ENCODE data around the gene ZNF654. TPM values are rescaled to one million over a fixed set of nuclear protein-coding genes. Genes with fewer than 3 reads are reported as not detected.

The ZNF654 gene
- total RNA-seq, 1 donor from 2014 or later, result 19.5 TPM

DNA sequence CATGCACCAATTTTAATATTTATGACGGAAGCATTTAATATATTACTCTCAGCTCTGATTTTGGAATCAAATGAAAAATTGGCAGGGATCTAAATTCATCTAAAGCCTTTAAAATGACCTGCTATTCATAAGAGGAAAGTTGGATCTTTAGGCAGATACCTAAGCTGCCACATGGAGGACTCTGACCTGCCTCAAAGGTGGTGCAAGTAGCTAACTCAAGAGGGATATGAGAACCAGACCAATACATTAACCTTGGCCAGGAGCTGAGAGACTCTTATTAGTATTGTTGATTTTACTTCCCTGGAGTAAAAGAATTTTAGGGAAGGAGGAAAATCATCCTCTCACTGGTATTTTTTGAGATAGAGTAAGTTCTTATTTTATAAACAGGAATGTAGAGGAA is 17.7 kb downstream of the ZNF654 start:
- TF ChIP-seq, protein P1, sequence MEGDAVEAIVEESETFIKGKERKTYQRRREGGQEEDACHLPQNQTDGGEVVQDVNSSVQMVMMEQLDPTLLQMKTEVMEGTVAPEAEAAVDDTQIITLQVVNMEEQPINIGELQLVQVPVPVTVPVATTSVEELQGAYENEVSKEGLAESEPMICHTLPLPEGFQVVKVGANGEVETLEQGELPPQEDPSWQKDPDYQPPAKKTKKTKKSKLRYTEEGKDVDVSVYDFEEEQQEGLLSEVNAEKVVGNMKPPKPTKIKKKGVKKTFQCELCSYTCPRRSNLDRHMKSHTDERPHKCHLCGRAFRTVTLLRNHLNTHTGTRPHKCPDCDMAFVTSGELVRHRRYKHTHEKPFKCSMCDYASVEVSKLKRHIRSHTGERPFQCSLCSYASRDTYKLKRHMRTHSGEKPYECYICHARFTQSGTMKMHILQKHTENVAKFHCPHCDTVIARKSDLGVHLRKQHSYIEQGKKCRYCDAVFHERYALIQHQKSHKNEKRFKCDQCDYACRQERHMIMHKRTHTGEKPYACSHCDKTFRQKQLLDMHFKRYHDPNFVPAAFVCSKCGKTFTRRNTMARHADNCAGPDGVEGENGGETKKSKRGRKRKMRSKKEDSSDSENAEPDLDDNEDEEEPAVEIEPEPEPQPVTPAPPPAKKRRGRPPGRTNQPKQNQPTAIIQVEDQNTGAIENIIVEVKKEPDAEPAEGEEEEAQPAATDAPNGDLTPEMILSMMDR (IDR thresholded peaks at IDR 0.05; ENCODE audit: unreplicated experiment), result no peak
- peaks cover 11% of the 10 kb centered on the region for H3K4me1 Mint-ChIP-seq (ENCODE audit: unreplicated experiment)
- H3K27ac Mint-ChIP-seq (ENCODE audit: unreplicated experiment), result no peak overlapping the region
- DNase-seq (ENCODE audit: low spot score), result no peak
- H3K27me3 Mint-ChIP-seq (ENCODE audit: unreplicated experiment), result no peaks in the 10 kb centered on the region
- H3K36me3 Mint-ChIP-seq (ENCODE audit: low read depth, unreplicated experiment), result peaks cover 2% of the 10 kb centered on the region
- H3K9me3 Mint-ChIP-seq (ENCODE audit: unreplicated experiment), result no peaks in the 10 kb centered on the region
- no peak overlapping the region for H3K4me3 Mint-ChIP-seq (ENCODE audit: unreplicated experiment)

GRCh38 chr3:88078932-88079331 is 19.9 kb downstream of the ZNF654 start:
- H3K9me3 Mint-ChIP-seq (ENCODE audit: unreplicated experiment), result no peaks in the 10 kb centered on the region
- H3K4me1 Mint-ChIP-seq (ENCODE audit: unreplicated experiment), result peaks cover 15% of the 10 kb centered on the region
- H3K27me3 Mint-ChIP-seq (ENCODE audit: unreplicated experiment), result no peaks in the 10 kb centered on the region
- no peak for DNase-seq (ENCODE audit: low spot score)
- H3K27ac Mint-ChIP-seq (ENCODE audit: unreplicated experiment), result no peak overlapping the region
- no peak overlapping the region for H3K4me3 Mint-ChIP-seq (ENCODE audit: unreplicated experiment)
- H3K36me3 Mint-ChIP-seq (ENCODE audit: low read depth, unreplicated experiment), result peaks cover 4% of the 10 kb centered on the region
- TF ChIP-seq, protein P1 (IDR thresholded peaks at IDR 0.05; ENCODE audit: unreplicated experiment), result no peak

- peaks cover 6% of the 10 kb centered on the region for H3K4me1 Mint-ChIP-seq (ENCODE audit: unreplicated experiment)
- H3K36me3 Mint-ChIP-seq (ENCODE audit: low read depth, unreplicated experiment), result peaks cover 4% of the 10 kb centered on the region
Observed at GRCh38 chr3:88082854-88083253, 23.8 kb downstream of the ZNF654 start.

DNA sequence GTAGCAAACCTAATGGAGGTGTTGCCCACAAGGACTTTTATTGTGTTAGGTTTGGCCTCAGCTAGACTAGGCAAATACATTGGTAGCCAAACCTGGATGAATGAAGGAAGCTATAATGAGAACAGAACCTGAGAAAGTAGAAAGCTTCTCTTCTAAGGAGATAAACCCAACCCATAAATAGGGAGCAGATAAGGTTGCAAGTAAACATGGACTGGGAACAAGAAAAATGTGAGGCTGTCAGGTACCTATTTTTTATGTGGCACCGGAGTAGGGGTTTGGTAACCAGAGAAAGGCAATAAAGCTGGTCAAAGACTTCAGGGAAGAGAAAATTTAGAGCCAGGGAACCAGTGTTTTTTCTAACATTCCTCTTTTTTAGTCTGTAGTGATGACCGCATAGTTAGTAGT is 25.0 kb downstream of the ZNF654 start:
- no peaks in the 10 kb centered on the region for H3K9me3 Mint-ChIP-seq (ENCODE audit: unreplicated experiment)
- no peak for DNase-seq (ENCODE audit: low spot score)
- H3K27me3 Mint-ChIP-seq (ENCODE audit: unreplicated experiment), result no peaks in the 10 kb centered on the region
- TF ChIP-seq, protein P1 (IDR thresholded peaks at IDR 0.05; ENCODE audit: unreplicated experiment), result no peak
- no peak overlapping the region for H3K27ac Mint-ChIP-seq (ENCODE audit: unreplicated experiment)
- H3K4me3 Mint-ChIP-seq (ENCODE audit: unreplicated experiment), result no peak overlapping the region
- H3K36me3 Mint-ChIP-seq (ENCODE audit: low read depth, unreplicated experiment), result peaks cover 7% of the 10 kb centered on the region
- H3K4me1 Mint-ChIP-seq (ENCODE audit: unreplicated experiment), result peaks cover 6% of the 10 kb centered on the region

More at GRCh38 chr3:88082854-88083253, 23.8 kb downstream of the ZNF654 start:
- Mint-ChIP-seq H3K27ac (ENCODE audit: unreplicated experiment) (no peak overlapping the region), H3K27me3 (ENCODE audit: unreplicated experiment) (no peaks in the 10 kb centered on the region), H3K9me3 (ENCODE audit: unreplicated experiment) (no peaks in the 10 kb centered on the region), H3K4me3 (ENCODE audit: unreplicated experiment) (no peak overlapping the region)
- TF ChIP-seq, protein P1 (IDR thresholded peaks at IDR 0.05; ENCODE audit: unreplicated experiment), result no peak
- no peak for DNase-seq (ENCODE audit: low spot score)

DNA sequence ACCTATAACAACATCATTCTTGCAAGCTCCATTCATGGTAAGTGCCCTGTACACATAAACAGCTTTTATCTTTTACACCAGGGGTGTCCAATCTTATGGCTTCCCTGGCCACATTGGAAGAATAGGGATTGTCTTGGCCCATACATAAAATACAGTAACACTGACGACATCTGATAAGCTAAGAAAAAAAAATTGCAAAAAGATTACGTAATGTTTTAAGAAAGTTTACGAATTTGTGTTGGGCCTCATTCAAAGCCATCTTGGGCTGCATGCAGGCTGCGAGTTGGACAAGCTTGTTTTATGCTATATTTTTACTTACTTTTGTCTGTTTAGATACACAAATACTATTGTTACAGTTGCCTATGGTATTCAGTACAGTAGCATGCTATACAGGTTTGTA is 31.6 kb downstream of the ZNF654 start:
- Mint-ChIP-seq H3K36me3 (ENCODE audit: low read depth, unreplicated experiment) (peaks cover 9% of the 10 kb centered on the region), H3K27me3 (ENCODE audit: unreplicated experiment) (no peaks in the 10 kb centered on the region), H3K27ac (ENCODE audit: unreplicated experiment) (no peak overlapping the region), H3K4me1 (ENCODE audit: unreplicated experiment) (no peaks in the 10 kb centered on the region), H3K4me3 (ENCODE audit: unreplicated experiment) (no peak overlapping the region), H3K9me3 (ENCODE audit: unreplicated experiment) (no peaks in the 10 kb centered on the region)
- TF ChIP-seq, protein P1 (IDR thresholded peaks at IDR 0.05; ENCODE audit: unreplicated experiment), result no peak
- DNase-seq (ENCODE audit: low spot score), result no peak
